HG03045 (cell line): ENCODE results near the gene HES6.

Experiments
- ATAC-seq: cut with Tn5 transposase; IDR thresholded peaks from one replicate; pipeline ENCODE4 v1.9.1; 2021; ENCODE audit warnings: mild to moderate bottlenecking, moderate library complexity; ENCODE audit not compliant: unreplicated experiment

Gene HES6

DNA sequence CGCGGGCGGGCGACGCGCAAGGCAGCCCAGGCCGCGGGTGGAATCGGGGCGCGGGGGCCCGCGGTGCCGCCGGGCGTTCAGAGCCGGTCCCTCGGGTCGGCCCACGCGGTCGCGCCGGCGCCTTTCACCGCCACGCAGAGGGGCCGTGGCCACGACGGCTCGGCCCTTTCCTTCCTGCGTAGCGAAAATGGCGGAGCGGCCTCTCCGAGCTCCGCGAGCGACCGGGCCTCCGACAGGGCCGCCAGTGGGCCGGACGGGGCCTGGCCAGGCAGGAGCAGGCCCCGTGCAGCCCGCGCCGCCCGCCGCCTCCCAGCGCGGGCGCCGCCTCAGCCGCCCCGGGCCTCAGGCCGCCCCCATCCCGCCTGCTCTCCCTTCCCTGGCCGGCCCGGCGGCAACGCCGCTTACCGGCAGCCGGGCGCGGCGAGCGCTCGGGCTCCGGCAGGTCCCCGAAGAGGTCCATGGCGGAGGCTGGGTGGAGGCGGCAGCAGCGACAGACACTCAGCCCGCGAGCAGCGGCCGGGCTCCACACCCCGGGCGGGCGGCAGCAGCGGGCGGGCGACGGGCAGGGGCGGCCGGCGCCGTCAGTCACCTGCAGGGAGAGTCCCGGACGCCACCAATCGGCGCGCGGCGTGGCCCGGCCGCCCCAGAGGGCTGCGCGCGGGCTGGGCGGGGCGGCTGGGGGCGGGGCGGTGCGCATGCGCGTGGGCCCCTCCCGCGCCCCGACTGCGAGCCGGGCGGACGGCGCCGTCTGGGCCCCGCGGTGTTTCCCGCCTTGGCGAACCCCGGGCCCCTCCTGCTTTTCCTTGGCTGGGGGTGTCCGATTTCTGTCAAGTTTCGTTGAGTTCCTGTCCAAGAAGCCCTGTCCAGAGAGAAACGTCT is 36.5 kb downstream of the HES6 start, which contains the start of gene ILKAP:
TSS of gene ILKAP (minus strand) at position 602 of the 879 bp plus-strand sequence. CDS start at position 460, 142 bp downstream.
- ATAC-seq = peak; percentile 95

DNA sequence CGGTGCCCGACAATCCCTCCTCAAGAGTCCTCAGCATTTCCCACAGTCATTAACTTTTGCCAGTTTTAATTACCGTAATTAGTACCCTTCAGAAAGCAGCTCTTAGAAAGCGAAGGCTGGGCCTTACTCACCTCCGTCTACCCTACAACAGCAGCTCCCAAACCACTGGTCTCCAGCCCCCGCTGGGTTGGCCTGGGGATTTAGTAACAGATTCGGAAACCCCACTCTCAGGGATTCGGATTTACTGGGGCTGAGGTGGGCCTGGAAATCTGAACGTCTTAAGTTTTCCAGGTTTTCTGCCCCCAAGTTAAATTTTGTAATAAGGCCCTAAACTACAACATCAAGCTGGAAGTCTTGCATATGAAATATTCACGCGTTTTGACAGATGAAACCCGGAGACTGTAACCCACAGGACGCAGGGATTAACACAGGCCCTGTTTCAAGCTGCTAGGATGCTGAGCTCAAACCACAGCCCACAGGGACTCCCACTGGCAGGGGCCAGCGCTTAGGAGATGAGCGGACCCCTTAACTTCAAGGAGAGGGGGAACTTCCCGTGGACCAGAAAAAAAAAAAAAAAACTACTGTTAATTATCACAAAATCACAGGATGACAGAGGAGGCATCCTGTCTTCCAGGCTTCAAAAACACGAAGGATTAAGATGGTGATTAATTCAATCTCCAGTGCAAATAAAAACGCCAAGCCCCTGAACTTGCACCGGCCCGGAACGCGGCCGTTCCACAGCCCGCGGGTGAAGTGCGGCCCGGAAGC is 37.3 kb downstream of the HES6 start:
- ATAC-seq = no peak

DNA sequence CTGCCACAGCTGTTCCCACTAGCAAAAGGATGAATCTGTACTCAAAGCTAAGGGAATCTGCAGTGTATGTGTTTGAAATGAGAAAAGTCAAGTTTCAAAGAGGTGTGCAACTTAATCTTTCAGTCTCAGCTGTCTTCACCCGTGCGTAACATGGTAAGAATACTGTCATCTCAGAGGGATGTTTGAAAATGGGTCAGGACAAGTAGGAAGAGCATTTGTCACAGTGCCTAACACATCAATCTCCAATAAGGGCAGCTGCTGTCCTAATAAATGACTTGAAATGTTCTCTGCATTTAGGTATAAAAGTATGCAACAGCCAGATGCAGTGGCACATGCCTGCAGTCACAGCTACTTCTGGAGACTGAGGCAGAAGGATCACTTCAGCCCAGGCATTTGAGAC is 49.4 kb downstream of the HES6 start:
- no peak for ATAC-seq
